Skin epidermis (tissue), 12 donors: ENCODE data around the gene PAX9.

Source experiments
- H3K27ac ChIP-seq, 21 experiments: fragments of 200-600 bp; sonication (generic) in 11 of 21; one replicate each; pipeline ENCODE4 v1.5.0; 2020; ENCODE audit warnings: mild to moderate bottlenecking in 3 of 21, inconsistent platforms in 2 of 21, moderate library complexity in 2 of 21
- H3K4me3 ChIP-seq, 7 experiments: fragments of 200-600 bp; sonication (generic) in 2 of 7; one replicate each; pipeline ENCODE4 v1.5.0; 2020; ENCODE audit warnings: inconsistent platforms in 2 of 7, mild to moderate bottlenecking in 2 of 7, moderate library complexity in 1 of 7

Gene PAX9

DNA sequence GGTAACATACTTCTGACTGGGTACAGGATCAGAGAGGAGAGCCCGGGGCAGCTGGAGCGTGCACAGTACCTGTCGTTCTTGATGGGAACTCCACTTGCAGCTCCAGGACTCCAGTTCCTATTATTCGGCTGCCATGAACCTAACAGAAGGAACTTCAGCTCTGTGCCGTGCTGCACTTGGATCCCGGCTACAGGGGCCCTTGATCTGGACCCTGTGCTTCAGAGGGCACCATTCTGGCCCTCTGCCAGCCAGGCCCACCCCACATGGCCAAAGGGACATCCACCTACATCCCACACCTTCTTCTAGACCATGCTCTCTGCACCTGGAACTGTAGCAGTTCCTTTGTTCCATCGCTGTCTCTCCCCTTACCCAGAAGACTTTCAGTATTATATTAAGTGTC is 58.2 kb downstream of the PAX9 start:
- H3K4me3 ChIP-seq = no peak overlapping the region
- no peak overlapping the region for H3K27ac ChIP-seq

DNA sequence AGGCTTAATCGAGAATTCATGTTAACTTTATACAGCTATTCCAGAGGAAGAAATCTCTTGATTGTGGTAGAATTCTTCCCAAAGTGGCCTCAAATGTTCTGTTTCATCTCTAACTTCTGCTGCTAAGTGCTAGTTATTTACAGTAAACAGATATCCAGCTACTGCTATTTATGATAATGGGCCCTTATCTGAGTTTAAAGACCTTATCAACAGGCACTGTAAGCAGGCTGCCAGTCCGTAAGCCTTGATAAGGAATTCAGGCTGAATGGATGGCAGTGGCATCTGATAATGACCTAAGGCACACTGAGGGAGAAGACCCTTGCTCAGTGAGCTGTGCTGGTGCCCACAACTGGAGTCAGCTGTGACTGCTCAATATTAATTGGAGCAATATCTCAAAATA is 59.0 kb downstream of the PAX9 start:
- H3K4me3 ChIP-seq = no peak overlapping the region
- H3K27ac ChIP-seq = no peak overlapping the region

DNA sequence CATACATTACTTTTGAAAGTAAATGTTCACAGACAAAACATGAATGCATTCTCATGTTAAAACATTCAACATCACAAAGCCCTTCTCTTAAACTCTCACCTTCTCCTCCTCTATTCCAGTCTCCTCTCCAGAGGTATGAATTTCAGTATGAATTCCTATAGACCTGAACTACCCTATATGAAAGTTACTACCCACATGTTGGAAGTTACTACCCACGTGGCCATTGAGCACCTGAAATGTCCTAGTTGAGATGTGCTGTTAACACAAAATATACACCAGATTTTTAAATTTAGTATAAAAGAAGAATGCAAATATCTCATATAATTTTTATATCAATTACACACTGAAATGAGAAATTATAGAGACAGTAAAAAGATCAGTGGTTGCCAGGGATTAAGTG is 60.2 kb downstream of the PAX9 start:
- Histone ChIP-seq H3K27ac (no peak overlapping the region), H3K4me3 (no peak overlapping the region)

DNA sequence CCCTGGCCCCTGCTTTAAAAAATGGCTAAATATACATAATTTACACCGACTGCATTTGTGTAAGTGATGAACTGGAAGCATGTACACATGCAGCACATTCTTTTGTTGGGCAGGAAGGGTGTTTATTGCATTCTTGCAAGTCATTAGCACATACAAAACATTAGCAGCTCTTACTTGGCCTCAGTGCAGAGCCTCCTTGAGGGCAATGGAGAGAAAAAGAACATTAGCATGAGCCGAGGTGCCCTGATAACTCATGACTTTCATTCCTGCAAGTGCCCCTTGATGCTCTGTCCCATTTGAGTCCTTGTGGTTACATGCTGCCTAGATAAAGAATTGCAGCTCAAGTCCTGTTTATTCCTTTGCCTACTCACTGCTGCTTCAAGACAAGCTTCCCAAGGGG is 61.9 kb downstream of the PAX9 start:
- no peak overlapping the region for H3K27ac ChIP-seq
- H3K4me3 ChIP-seq = no peak overlapping the region

DNA sequence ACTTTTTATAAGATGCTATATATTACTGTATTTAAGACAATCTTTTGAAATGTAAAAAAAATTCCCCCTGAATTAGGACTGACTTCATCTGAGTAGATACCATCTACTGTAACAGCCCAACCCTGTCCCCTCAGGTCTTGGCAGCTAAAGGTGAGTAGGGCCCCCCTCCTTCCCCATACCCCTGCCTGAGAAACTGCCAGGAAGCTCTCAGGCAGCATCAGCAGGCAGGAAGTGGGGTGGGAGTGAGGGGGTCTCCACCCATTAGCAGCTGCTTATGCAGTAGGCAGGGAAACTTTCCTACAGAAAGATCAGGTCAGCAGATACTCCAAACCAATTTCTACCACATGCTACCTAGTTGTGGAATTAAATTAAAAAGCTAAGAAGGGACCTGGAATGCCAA is 62.5 kb downstream of the PAX9 start:
- no peak overlapping the region for H3K4me3 ChIP-seq

DNA sequence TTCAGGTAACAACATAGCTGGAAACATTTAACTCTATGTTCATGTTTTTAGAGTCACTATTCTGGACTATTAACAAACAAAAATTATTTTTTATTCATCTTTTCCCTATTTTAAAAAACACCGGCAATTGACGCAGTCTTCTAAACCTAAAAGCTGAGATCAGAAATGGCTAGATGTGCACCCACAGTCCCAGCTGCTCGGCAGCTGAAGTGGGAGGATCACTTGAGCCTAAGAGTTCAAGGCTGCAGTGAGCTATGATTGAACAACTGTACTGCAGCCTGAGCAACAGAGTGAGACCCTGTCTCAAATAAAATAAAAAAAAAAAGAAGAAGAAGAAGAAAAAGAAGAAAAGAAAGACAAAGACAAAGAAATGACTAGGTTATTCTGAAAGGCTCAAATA is 64.5 kb downstream of the PAX9 start:
- Histone ChIP-seq H3K27ac (no peak overlapping the region), H3K4me3 (no peak overlapping the region)

More for the DNA sequence above, 62.5 kb downstream of the PAX9 start:
- no peak overlapping the region for H3K27ac ChIP-seq
